ENCODE data around the gene KCNQ1. TPM values are rescaled to one million over a fixed set of nuclear protein-coding genes. Genes with fewer than 3 reads are reported as not detected.

The KCNQ1 gene
- total RNA-seq, 2 experiments from 2014 or later, result 10.7 to 10.8 TPM

- no peak for DNase-seq
- H3K4me3 Mint-ChIP-seq, result no peak overlapping the region
- no peaks in the 10 kb centered on the region for H3K36me3 Mint-ChIP-seq
- intact Hi-C loops (cut with micrococcal nuclease), result no loop called here
- POLR2A ChIA-PET, result no interaction called here
- no peak overlapping the region for H3K27ac Mint-ChIP-seq
- peaks cover 3% of the 10 kb centered on the region for H3K4me1 Mint-ChIP-seq (ENCODE audit: low read depth)
- H3K27me3 Mint-ChIP-seq, result no peaks in the 10 kb centered on the region
- CTCF ChIA-PET, result interaction anchor here (1.4 kb wide), 1 partner anchor 17 kb away, joined by 4 read pairs; no protein-coding TSS in a partner anchor
- H3K9me3 Mint-ChIP-seq, result peaks cover 4% of the 10 kb centered on the region
Measured at GRCh38 chr11:2437516-2437915, 7.3 kb upstream of the KCNQ1 start.

- Mint-ChIP-seq H3K9me3 (peaks cover 4% of the 10 kb centered on the region), H3K4me1 (ENCODE audit: low read depth) (peaks cover 15% of the 10 kb centered on the region), H3K36me3 (no peaks in the 10 kb centered on the region), H3K4me3 (no peak overlapping the region), H3K27me3 (no peaks in the 10 kb centered on the region), H3K27ac (no peak overlapping the region)
- ChIA-PET CTCF (interaction anchor here (0.8 kb wide), 1 partner anchor 448 kb away, joined by 3 read pairs; no protein-coding TSS in a partner anchor), POLR2A (no interaction called here)
- DNase-seq, result no peak
- intact Hi-C loops (cut with micrococcal nuclease), result loop anchor here (5.0 kb wide), 1 partner anchor 42 kb away; no protein-coding TSS in a partner anchor
Measured at GRCh38 chr11:2439820-2440219, 5.0 kb upstream of the KCNQ1 start.

GRCh38 chr11:2440646-2441045, 4.2 kb upstream of the KCNQ1 start:
- CTCF ChIA-PET, result interaction anchor here (0.6 to 1.9 kb wide), 5 partner anchors 20 to 451 kb away, joined by 3 to 10 read pairs (median 4); no protein-coding TSS in a partner anchor
- Mint-ChIP-seq H3K9me3 (peaks cover 4% of the 10 kb centered on the region), H3K4me3 (no peak overlapping the region), H3K27ac (no peak overlapping the region), H3K36me3 (no peaks in the 10 kb centered on the region), H3K4me1 (ENCODE audit: low read depth) (peaks cover 17% of the 10 kb centered on the region), H3K27me3 (no peaks in the 10 kb centered on the region)
- intact Hi-C loops (cut with micrococcal nuclease), result loop anchor here (5.0 kb wide), 1 partner anchor 42 kb away; no protein-coding TSS in a partner anchor
- POLR2A ChIA-PET, result no interaction called here
- DNase-seq, result no peak

GRCh38 chr11:2441171-2441570, 3.6 kb upstream of the KCNQ1 start:
- H3K9me3 Mint-ChIP-seq, result peaks cover 4% of the 10 kb centered on the region
- H3K4me1 Mint-ChIP-seq (ENCODE audit: low read depth), result peaks cover 20% of the 10 kb centered on the region
- no peak for DNase-seq
- H3K27ac Mint-ChIP-seq, result no peak overlapping the region
- POLR2A ChIA-PET, result no interaction called here
- H3K27me3 Mint-ChIP-seq, result no peaks in the 10 kb centered on the region
- H3K36me3 Mint-ChIP-seq, result no peaks in the 10 kb centered on the region
- no peak overlapping the region for H3K4me3 Mint-ChIP-seq
- CTCF ChIA-PET, result interaction anchor here (0.6 to 1.9 kb wide), 5 partner anchors 20 to 662 kb away, joined by 3 to 10 read pairs (median 4); no protein-coding TSS in a partner anchor
- intact Hi-C loops (cut with micrococcal nuclease), result loop anchor here (5.0 kb wide), 1 partner anchor 41 kb away; no protein-coding TSS in a partner anchor

- Mint-ChIP-seq H3K27ac (no peak overlapping the region), H3K4me1 (ENCODE audit: low read depth) (peaks cover 30% of the 10 kb centered on the region), H3K36me3 (no peaks in the 10 kb centered on the region), H3K9me3 (peaks cover 4% of the 10 kb centered on the region), H3K27me3 (no peaks in the 10 kb centered on the region), H3K4me3 (no peak overlapping the region)
- intact Hi-C loops (cut with micrococcal nuclease), result loop anchor here (5.0 kb wide), 1 partner anchor 40 kb away; no protein-coding TSS in a partner anchor
- DNase-seq, result no peak
- POLR2A ChIA-PET, result no interaction called here
- CTCF ChIA-PET, result interaction anchor here (1.4 to 1.9 kb wide), 3 partner anchors 22 to 137 kb away, joined by 3 to 10 read pairs (median 5); no protein-coding TSS in a partner anchor
Measured at GRCh38 chr11:2442589-2442988, 2.2 kb upstream of the KCNQ1 start.

- CTCF ChIA-PET, result interaction anchor here (1.1 to 1.4 kb wide), 2 partner anchors 23 to 88 kb away, joined by 3 to 4 read pairs; no protein-coding TSS in a partner anchor
- no peaks in the 10 kb centered on the region for H3K36me3 Mint-ChIP-seq
- intact Hi-C loops (cut with micrococcal nuclease), result loop anchor here (5.0 kb wide), 1 partner anchor 39 kb away; no protein-coding TSS in a partner anchor
- POLR2A ChIA-PET, result no interaction called here
- no peak for DNase-seq
- H3K4me3 Mint-ChIP-seq, result peak overlapping the region; percentile 3
- no peaks in the 10 kb centered on the region for H3K27me3 Mint-ChIP-seq
- H3K4me1 Mint-ChIP-seq (ENCODE audit: low read depth), result peaks cover 33% of the 10 kb centered on the region
- H3K27ac Mint-ChIP-seq, result no peak overlapping the region
- H3K9me3 Mint-ChIP-seq, result peaks cover 4% of the 10 kb centered on the region
Measured at GRCh38 chr11:2443406-2443805, 1.4 kb upstream of the KCNQ1 start.

- H3K4me1 Mint-ChIP-seq (ENCODE audit: low read depth), result peaks cover 33% of the 10 kb centered on the region
- peak within 1 kb of the TSS; percentile 89 for H3K4me3 Mint-ChIP-seq
- ChIA-PET POLR2A (interaction anchor here (0.6 kb wide), 1 partner anchor 21 kb away, joined by 5 read pairs; no protein-coding TSS in a partner anchor), CTCF (interaction anchor here (1.1 to 2.0 kb wide), 5 partner anchors 10 to 88 kb away, joined by 3 to 7 read pairs (median 4); no protein-coding TSS in a partner anchor)
- H3K9me3 Mint-ChIP-seq, result peaks cover 4% of the 10 kb centered on the region
- no peaks in the 10 kb centered on the region for H3K36me3 Mint-ChIP-seq
- peak; percentile 87 for DNase-seq
- H3K27ac Mint-ChIP-seq, result peak within 1 kb of the TSS; percentile 4
- no peaks in the 10 kb centered on the region for H3K27me3 Mint-ChIP-seq
- intact Hi-C loops (cut with micrococcal nuclease), result loop anchor here (5.0 kb wide), 1 partner anchor 38 kb away; no protein-coding TSS in a partner anchor
Measured at GRCh38 chr11:2443881-2444820, 657 bp upstream of the KCNQ1 start, which contains the start of gene TRPM5. Gene TRPM5 (minus strand): TSS chr11:2444514. CDS start chr11:2423036, 21,478 bp downstream.

GRCh38 chr11:2445746-2446551, 1.1 kb downstream of the KCNQ1 start:
- Mint-ChIP-seq H3K27ac (no peak overlapping the region), H3K9me3 (no peaks in the 10 kb centered on the region), H3K36me3 (no peaks in the 10 kb centered on the region), H3K4me1 (ENCODE audit: low read depth) (peaks cover 33% of the 10 kb centered on the region), H3K27me3 (no peaks in the 10 kb centered on the region), H3K4me3 (peak overlapping the region; percentile 89)
- intact Hi-C loops (cut with micrococcal nuclease), result loop anchor here (5.0 kb wide), 2 partner anchors 86 to 441 kb away; partner anchors contain the start of gene CDKN1C
- POLR2A ChIA-PET, result no interaction called here
- no peak for DNase-seq
- CTCF ChIA-PET, result interaction anchor here (1.2 to 2.0 kb wide), 6 partner anchors 8 to 453 kb away, joined by 3 to 10 read pairs (median 6); no protein-coding TSS in a partner anchor

- Mint-ChIP-seq H3K36me3 (no peaks in the 10 kb centered on the region), H3K4me1 (ENCODE audit: low read depth) (peaks cover 32% of the 10 kb centered on the region), H3K9me3 (no peaks in the 10 kb centered on the region), H3K4me3 (peak overlapping the region; percentile 89), H3K27me3 (no peaks in the 10 kb centered on the region), H3K27ac (peak overlapping the region; percentile 33)
- intact Hi-C loops (cut with micrococcal nuclease), result loop anchor here (5.0 kb wide), 2 partner anchors 86 to 441 kb away; partner anchors contain the start of gene CDKN1C
- CTCF ChIA-PET, result interaction anchor here (1.0 to 1.6 kb wide), 2 partner anchors 86 to 446 kb away, joined by 3 to 5 read pairs; no protein-coding TSS in a partner anchor
- POLR2A ChIA-PET, result no interaction called here
- DNase-seq, result peak; percentile 36
Measured at GRCh38 chr11:2446590-2447252, 1.9 kb downstream of the KCNQ1 start.

GRCh38 chr11:2447253-2447950, 2.6 kb downstream of the KCNQ1 start:
- intact Hi-C loops (cut with micrococcal nuclease), result loop anchor here (5.0 kb wide), 2 partner anchors 85 to 440 kb away; partner anchors contain the start of gene CDKN1C
- peak overlapping the region; percentile 89 for H3K4me3 Mint-ChIP-seq
- H3K9me3 Mint-ChIP-seq, result no peaks in the 10 kb centered on the region
- no peaks in the 10 kb centered on the region for H3K27me3 Mint-ChIP-seq
- peak overlapping the region; percentile 33 for H3K27ac Mint-ChIP-seq
- ChIA-PET POLR2A (no interaction called here), CTCF (interaction anchor here (1.0 to 1.1 kb wide), 2 partner anchors 84 to 445 kb away, joined by 3 to 4 read pairs; no protein-coding TSS in a partner anchor)
- no peaks in the 10 kb centered on the region for H3K36me3 Mint-ChIP-seq
- H3K4me1 Mint-ChIP-seq (ENCODE audit: low read depth), result peaks cover 31% of the 10 kb centered on the region
- DNase-seq, result peak; percentile 31

Measured in activated CD4-positive, alpha-beta memory T cell treated with anti-CD3 and anti-CD28 coated beads for 36 hours (primary cell).